SU-DHL-6 (cell line): Measurements from ENCODE around the gene ETFDH.

Source experiments
- EZH2phosphoT487 ChIP-seq: fragments of 200-600 bp; sonication (generic), shearing (Covaris generic); conservative IDR thresholded peaks from 2 replicates; pipeline ENCODE4 v1.6.1; 2018; ENCODE audit warnings: mild to moderate bottlenecking, antibody characterized with exemption, low read length, moderate library complexity, mixed read lengths
- TF ChIP-seq, protein P1 (sequence below): fragments of 200-600 bp; sonication (generic); IDR thresholded peaks from one replicate; pipeline ENCODE4 v1.5.1; 2017; ENCODE audit warnings: antibody characterized with exemption, mild to moderate bottlenecking, low read length, moderate library complexity; ENCODE audit not compliant: insufficient read depth, poor library complexity, severe bottlenecking

DNA sequence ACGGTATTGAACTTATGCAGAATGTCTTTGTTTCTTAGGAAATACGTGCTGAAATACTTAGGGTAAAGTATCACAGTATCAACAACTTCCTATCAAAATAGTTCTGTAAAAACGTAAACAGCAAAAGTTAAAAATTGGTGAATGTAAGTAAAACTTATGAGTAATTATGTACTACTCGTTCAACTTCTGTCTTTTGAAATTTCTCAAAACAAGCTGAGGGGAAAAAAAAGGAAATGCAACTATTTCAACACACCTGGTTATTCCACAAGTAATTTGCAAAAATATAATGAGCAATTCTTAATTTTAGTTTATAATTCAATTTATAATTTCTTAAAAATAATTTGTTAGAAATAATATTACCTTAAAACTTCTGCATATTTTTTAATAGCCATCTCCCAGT lies 42.8 kb downstream of the ETFDH start:
- TF ChIP-seq, protein P1, sequence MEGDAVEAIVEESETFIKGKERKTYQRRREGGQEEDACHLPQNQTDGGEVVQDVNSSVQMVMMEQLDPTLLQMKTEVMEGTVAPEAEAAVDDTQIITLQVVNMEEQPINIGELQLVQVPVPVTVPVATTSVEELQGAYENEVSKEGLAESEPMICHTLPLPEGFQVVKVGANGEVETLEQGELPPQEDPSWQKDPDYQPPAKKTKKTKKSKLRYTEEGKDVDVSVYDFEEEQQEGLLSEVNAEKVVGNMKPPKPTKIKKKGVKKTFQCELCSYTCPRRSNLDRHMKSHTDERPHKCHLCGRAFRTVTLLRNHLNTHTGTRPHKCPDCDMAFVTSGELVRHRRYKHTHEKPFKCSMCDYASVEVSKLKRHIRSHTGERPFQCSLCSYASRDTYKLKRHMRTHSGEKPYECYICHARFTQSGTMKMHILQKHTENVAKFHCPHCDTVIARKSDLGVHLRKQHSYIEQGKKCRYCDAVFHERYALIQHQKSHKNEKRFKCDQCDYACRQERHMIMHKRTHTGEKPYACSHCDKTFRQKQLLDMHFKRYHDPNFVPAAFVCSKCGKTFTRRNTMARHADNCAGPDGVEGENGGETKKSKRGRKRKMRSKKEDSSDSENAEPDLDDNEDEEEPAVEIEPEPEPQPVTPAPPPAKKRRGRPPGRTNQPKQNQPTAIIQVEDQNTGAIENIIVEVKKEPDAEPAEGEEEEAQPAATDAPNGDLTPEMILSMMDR, result no peak
- TF ChIP-seq EZH2phosphoT487, result no peak
